ENCODE data around the gene SARS2.

The SARS2 gene

GRCh38 chr19:38920602-38921419, 9.8 kb downstream of the SARS2 start:
- DNase-seq (ENCODE audit: low read depth, low spot score): no peak
- H3K4me3 ChIP-seq (ENCODE audit: low read length): no peak overlapping the region

GRCh38 chr19:38919837-38920601, 10.5 kb downstream of the SARS2 start:
- no peak overlapping the region for H3K4me3 ChIP-seq (ENCODE audit: low read length)
- DNase-seq (ENCODE audit: low read depth, low spot score): no peak

DNA sequence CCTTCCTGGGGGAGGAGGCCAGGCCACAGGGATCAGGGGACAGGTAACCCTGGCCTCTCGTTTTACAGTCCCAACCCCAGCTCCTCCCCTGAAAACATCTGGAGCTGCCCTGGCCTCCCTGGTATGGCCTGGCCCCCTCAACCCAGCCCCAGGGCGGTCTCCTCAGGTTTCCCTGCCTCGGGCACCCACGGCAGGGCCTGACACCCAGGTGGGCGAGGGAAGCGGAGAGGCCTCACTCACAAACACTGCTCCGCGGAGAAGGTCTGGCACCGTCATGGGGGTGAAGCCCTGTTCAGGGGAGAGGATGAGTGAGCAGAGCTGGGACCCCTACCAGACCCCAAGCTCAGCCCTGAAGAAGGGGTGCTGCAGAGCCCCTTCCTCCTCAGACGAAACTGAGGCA, 12.0 kb downstream of the SARS2 start:
- DNase-seq (ENCODE audit: low read depth, low spot score): no peak
- no peak overlapping the region for H3K4me3 ChIP-seq (ENCODE audit: low read length)

DNA sequence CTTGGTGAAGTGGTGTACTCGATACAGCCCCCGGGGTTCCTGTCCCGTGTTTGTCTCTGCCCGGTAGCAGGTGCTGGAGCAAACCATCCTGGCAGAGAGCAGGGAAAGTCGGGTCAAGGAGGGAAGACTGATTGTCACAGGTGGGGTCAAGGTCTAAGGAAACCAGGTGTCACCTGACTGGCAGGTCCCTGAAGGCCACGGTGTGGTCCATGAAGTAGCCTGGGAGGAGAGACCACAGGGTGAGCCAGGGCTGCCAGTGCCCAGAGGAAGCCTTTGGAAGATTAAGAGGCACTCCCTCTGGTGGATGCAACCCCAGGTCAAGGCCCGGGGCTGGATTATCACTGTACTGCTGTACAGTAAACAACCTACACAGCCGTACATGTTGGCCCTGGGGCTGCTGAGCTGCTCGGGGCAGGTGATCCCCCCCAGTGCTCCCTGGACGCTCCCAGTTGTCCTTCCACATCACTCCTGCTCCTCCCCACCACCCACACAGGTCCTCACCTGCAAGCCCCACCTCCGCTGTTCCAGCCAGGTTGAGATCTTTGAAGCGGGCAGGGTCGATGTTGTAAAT, 12.6 kb downstream of the SARS2 start:
- H3K4me3 ChIP-seq (ENCODE audit: low read length): no peak overlapping the region
- no peak for DNase-seq (ENCODE audit: low read depth, low spot score)

GRCh38 chr19:38917516-38917915, 13.0 kb downstream of the SARS2 start:
- DNase-seq (ENCODE audit: low read depth, low spot score): no peak
- no peak overlapping the region for H3K4me3 ChIP-seq (ENCODE audit: low read length)

- H3K4me3 ChIP-seq (ENCODE audit: low read length): no peak overlapping the region
Measured at GRCh38 chr19:38915329-38916321, 14.9 kb downstream of the SARS2 start.

GRCh38 chr19:38913958-38914357, 16.6 kb downstream of the SARS2 start:
- H3K4me3 ChIP-seq (ENCODE audit: low read length): no peak overlapping the region
- no peak for DNase-seq (ENCODE audit: low read depth, low spot score)

More at GRCh38 chr19:38915329-38916321, 14.9 kb downstream of the SARS2 start:
- DNase-seq (ENCODE audit: low read depth, low spot score): no peak

GRCh38 chr19:38912600-38913514, 17.7 kb downstream of the SARS2 start:
- no peak for DNase-seq (ENCODE audit: low read depth, low spot score)
- no peak overlapping the region for H3K4me3 ChIP-seq (ENCODE audit: low read length)

- no peak overlapping the region for H3K4me3 ChIP-seq (ENCODE audit: low read length)
- DNase-seq (ENCODE audit: low read depth, low spot score): no peak
Measured at GRCh38 chr19:38911388-38912001, 19.1 kb downstream of the SARS2 start.

DNA sequence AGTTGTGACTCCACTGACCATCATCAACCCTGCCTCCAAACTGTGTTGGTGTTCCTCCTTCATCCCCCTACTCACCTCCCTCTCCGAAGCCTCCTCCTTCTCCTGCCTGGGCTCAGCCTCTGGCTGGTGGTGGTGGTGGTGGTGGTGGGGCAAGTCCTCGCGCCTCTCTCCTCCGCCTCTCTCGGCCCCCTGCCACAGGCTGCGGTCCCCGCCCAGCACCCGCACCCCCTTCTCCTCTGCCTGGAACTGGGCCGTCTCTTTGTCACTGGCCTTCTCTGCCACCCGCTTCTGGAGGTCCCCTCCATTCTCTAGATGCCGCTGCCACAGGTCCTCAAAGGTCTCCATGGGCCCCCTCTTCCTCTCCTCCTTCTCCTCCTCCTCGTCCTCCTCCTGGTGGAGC, 20.1 kb downstream of the SARS2 start:
- DNase-seq (ENCODE audit: low read depth, low spot score): no peak
- no peak overlapping the region for H3K4me3 ChIP-seq (ENCODE audit: low read length)

GRCh38 chr19:38908911-38909310, 21.7 kb downstream of the SARS2 start:
- DNase-seq (ENCODE audit: low read depth, low spot score): no peak
- no peak overlapping the region for H3K4me3 ChIP-seq (ENCODE audit: low read length)

DNA sequence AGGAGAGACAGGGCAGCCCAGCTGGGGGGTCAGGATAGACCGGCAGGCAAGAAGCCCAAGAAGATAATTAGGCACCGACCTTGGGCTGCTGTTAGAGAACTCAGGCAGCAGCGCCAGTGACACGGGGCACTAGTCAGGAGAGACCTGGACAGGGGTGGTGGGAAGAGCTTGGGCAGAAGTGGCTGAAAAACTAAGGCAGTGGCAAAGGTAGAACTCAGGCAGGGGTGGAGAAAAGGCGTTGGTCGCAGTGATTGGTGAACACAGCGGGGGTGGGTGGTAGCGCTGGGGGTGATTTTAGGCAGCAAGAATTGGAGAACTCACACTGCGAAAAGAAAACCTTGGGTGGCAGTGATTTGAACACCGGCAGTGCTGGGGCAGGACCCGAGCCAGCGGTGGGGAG, 22.9 kb downstream of the SARS2 start:
- no peak for DNase-seq (ENCODE audit: low read depth, low spot score)
- H3K4me3 ChIP-seq (ENCODE audit: low read length): no peak overlapping the region

GRCh38 chr19:38907227-38907626, 23.3 kb downstream of the SARS2 start:
- no peak overlapping the region for H3K4me3 ChIP-seq (ENCODE audit: low read length)
- no peak for DNase-seq (ENCODE audit: low read depth, low spot score)

DNA sequence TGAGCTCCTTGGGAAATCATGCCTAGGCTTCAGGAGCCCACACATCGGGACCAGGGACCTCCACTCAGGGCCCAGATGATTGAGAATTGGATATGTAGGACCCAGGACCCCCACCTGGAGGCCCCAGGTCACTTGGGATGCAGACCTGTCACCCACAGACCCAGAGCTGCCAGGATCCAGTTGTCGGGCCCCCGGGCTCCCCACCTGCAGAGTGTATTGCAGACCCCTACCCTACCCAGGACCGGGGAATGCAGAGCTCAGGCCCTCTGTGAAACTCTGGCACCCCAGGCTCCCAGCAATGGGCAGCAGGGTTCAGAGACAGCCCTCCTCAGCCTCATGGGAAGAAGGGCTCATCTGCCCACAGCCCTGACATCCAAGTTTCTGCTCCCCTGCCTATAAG, 24.9 kb downstream of the SARS2 start:
- no peak overlapping the region for H3K4me3 ChIP-seq (ENCODE audit: low read length)
- DNase-seq (ENCODE audit: low read depth, low spot score): no peak

GRCh38 chr19:38904581-38905539, 25.7 kb downstream of the SARS2 start:
- no peak overlapping the region for H3K4me3 ChIP-seq (ENCODE audit: low read length)
- no peak for DNase-seq (ENCODE audit: low read depth, low spot score)

- no peak for DNase-seq (ENCODE audit: low read depth, low spot score)
- no peak overlapping the region for H3K4me3 ChIP-seq (ENCODE audit: low read length)
Measured at GRCh38 chr19:38901683-38902082, 28.9 kb downstream of the SARS2 start.

All from Jurkat, Clone E6-1 (cell line).